Endothelial cell of umbilical vein (primary cell): ENCODE data around the gene NCKAP5. TPM values are rescaled to one million over a fixed set of nuclear protein-coding genes. Genes with fewer than 3 reads are reported as not detected.

Source experiments
- BruUV-seq: library from RNA; stranded (reverse); fragments of 400-500 nt; replicated peaks from 2 replicates; lab custom pipeline; 2021; lab: Mats Ljungman, UMichigan
- CTCF ChIA-PET: fragments of 300-600, 350-600 bp; sonication (Branson Sonifier 250); formaldehyde crosslinking; loops from one replicate; lab custom pipeline; 2021; ENCODE audit warnings: antibody characterized with exemption, inconsistent platforms; lab: Charles Lee
- POLR2A ChIA-PET: fragments of 300-600, 350-600 bp; sonication (Branson Sonifier 250); formaldehyde crosslinking; loops from one replicate; lab custom pipeline; 2021; ENCODE audit warnings: antibody characterized with exemption, inconsistent platforms; lab: Charles Lee
- DNase-seq: peaks from one replicate; pipeline ENCODE4 v3.0.0-alpha.2; 2011; ENCODE audit warnings: low read depth, low spot score
- FAIRE-seq: peaks from 2 replicates; lab custom pipeline; 2011; peaks lifted over from hg19 to GRCh38; lab: Jason Lieb, UNC
- H2AFZ ChIP-seq: 2 replicates; pipeline ENCODE4 v1.6.0; 2012; ENCODE audit warnings: low read depth, low read length, control low read depth, inconsistent platforms
- H3K27ac ChIP-seq: 2 replicates; pipeline ENCODE4 v1.5.1; 2011; ENCODE audit warnings: low read depth, mild to moderate bottlenecking, control low read depth, low read length, moderate library complexity; ENCODE audit not compliant: insufficient read depth
- H3K27me3 ChIP-seq, 2 experiments: 2 replicates each; pipeline versions ENCODE4 v1.6.0 to v1.6.1; 2011; ENCODE audit warnings: low read length in 2 of 2, mixed read lengths in 1 of 2; ENCODE audit not compliant: control insufficient read depth in 2 of 2, insufficient read depth in 2 of 2
- H3K36me3 ChIP-seq, 2 experiments: 2 replicates in 1 of 2; 3 replicates in 1 of 2; pipeline ENCODE4 v1.5.1; 2011; ENCODE audit warnings: low read length in 2 of 2, mild to moderate bottlenecking in 1 of 2, moderate library complexity in 1 of 2; ENCODE audit not compliant: control insufficient read depth in 2 of 2, insufficient read depth in 2 of 2; ENCODE audit errors: extremely low read depth in 1 of 2
- H3K4me1 ChIP-seq: 3 replicates; pipeline ENCODE4 v1.5.1; 2011; ENCODE audit warnings: mild to moderate bottlenecking, low read length; ENCODE audit not compliant: control insufficient read depth, insufficient read depth; ENCODE audit errors: extremely low read depth
- H3K4me2 ChIP-seq: 2 replicates; pipeline ENCODE4 v1.6.1; 2011; ENCODE audit warnings: low read length, control low read depth, mixed read lengths; ENCODE audit not compliant: insufficient read depth
- H3K4me3 ChIP-seq, 3 experiments: fragments of 200-600 bp in 1 of 3; sonication (generic), shearing (Covaris generic) in 1 of 3; replicated peaks in 1 of 3; 2 replicates each; pipeline ENCODE4 v1.5.1; 2011 to 2016; ENCODE audit warnings: control low read depth in 3 of 3, low read length in 3 of 3, mild to moderate bottlenecking in 2 of 3, inconsistent platforms in 1 of 3, low read depth in 1 of 3, moderate library complexity in 1 of 3; ENCODE audit not compliant: insufficient read depth in 1 of 3
- H3K79me2 ChIP-seq: 2 replicates; pipeline ENCODE4 v1.6.0; 2012; ENCODE audit warnings: low read length, inconsistent platforms; ENCODE audit not compliant: control insufficient read depth, insufficient read depth
- H3K9ac ChIP-seq: replicated peaks from 2 replicates; pipeline ENCODE3; 2011; ENCODE audit warnings: low read length, control low read depth; ENCODE audit not compliant: insufficient read depth; ENCODE audit errors: extremely low read depth
- H3K9me1 ChIP-seq: replicated peaks from 3 replicates; pipeline ENCODE4 v1.6.0; 2011; ENCODE audit warnings: mild to moderate bottlenecking, low read length; ENCODE audit not compliant: control insufficient read depth, insufficient read depth; ENCODE audit errors: extremely low read depth
- H3K9me3 ChIP-seq: replicated peaks from 2 replicates; pipeline ENCODE4 v1.5.1; 2012; ENCODE audit warnings: low read length, inconsistent platforms; ENCODE audit not compliant: control insufficient read depth, insufficient read depth
- H4K20me1 ChIP-seq: replicated peaks from 2 replicates; pipeline ENCODE3; 2011; ENCODE audit warnings: mild to moderate bottlenecking, low read length; ENCODE audit not compliant: control insufficient read depth, insufficient read depth; ENCODE audit errors: extremely low read depth
- CTCF ChIP-seq, 2 donors: IDR thresholded peaks; 1 replicate in 1 of 2; 2 replicates in 1 of 2; pipeline ENCODE4 v1.5.1; 2011; ENCODE audit warnings: low read length in 2 of 2, mild to moderate bottlenecking in 2 of 2, moderate library complexity in 2 of 2, control low read depth in 1 of 2, inconsistent platforms in 1 of 2, low read depth in 1 of 2; ENCODE audit not compliant: insufficient read depth in 1 of 2; ENCODE audit errors: extremely low read depth in 1 of 2
- EZH2 ChIP-seq: IDR thresholded peaks from 2 replicates; pipeline ENCODE4 v1.6.1; 2012; ENCODE audit warnings: borderline replicate concordance, low read depth, mild to moderate bottlenecking, moderate library complexity, low read length, inconsistent platforms; ENCODE audit not compliant: severe bottlenecking
- FOS ChIP-seq: IDR thresholded peaks from 2 replicates; pipeline ENCODE4 v1.6.1; 2011; ENCODE audit warnings: mild to moderate bottlenecking, low read length, moderate library complexity, borderline replicate concordance; ENCODE audit not compliant: insufficient read depth
- GATA2 ChIP-seq: IDR thresholded peaks from 2 replicates; pipeline ENCODE4 v1.7.0; 2011; ENCODE audit warnings: low read depth, mild to moderate bottlenecking, moderate library complexity, mixed read lengths, low read length; ENCODE audit not compliant: insufficient read length, insufficient read depth
- JUN ChIP-seq: IDR thresholded peaks from 2 replicates; pipeline ENCODE4 v1.6.1; 2011; ENCODE audit warnings: borderline replicate concordance, low read depth; ENCODE audit not compliant: insufficient read length, insufficient read depth
- MAX ChIP-seq: IDR thresholded peaks from 2 replicates; pipeline ENCODE4 v1.6.1; 2011; ENCODE audit not compliant: insufficient read depth, insufficient read length
- MYC ChIP-seq: IDR thresholded peaks from one replicate; pipeline ENCODE4 v1.6.1; 2011; ENCODE audit warnings: mild to moderate bottlenecking, low read depth, low read length
- POLR2A ChIP-seq: IDR thresholded peaks from 2 replicates; pipeline ENCODE4 v1.6.1; 2012; ENCODE audit warnings: low read depth, mild to moderate bottlenecking, control low read depth, low read length
- POLR2AphosphoS5 ChIP-seq: IDR thresholded peaks from 2 replicates; pipeline ENCODE4 v1.6.1; 2012; ENCODE audit warnings: low read depth, mild to moderate bottlenecking, control low read depth, low read length, moderate library complexity; ENCODE audit not compliant: insufficient read depth
- dilution Hi-C: fragments of 300-500 bp; cut with MboI; formaldehyde crosslinking; loops from one replicate; pipeline ENCODE4 v1.15.0; 2019; ENCODE audit warnings: low sequenced_read_pairs; ENCODE audit not compliant: extremely low pct_ligation_motif_present
- intact Hi-C: fragments of 100-400 bp; cut with micrococcal nuclease; formaldehyde crosslinking; loops from one replicate; pipeline ENCODE4 v1.10.0; 2022
- polyA plus RNA-seq, 4 experiments: library from polyadenylated mRNA; depleted of rRNA in 3 of 4; stranded (reverse) in 3 of 4; unstranded in 1 of 4; fragments of >200 nt; gene quantifications; 2 replicates each; pipeline versions ENCODE4 v1.2.1 to v1.2.3, GENCODE V29; 2011 to 2012; ENCODE audit warnings: missing spikeins in 1 of 4
- total RNA-seq: library from RNA; stranded (reverse); gene quantifications from 2 replicates; pipeline ENCODE4 v1.2.3, GENCODE V29; 2021

The NCKAP5 gene
- total and polyA plus RNA-seq, 2 donors (not counting 3 experiments of a cell fraction or from before 2014, with no cell fraction given): 0.47 to 3.3 TPM

GRCh38 chr2:132782176-132782783 is 786.0 kb downstream of the NCKAP5 start:
- dilution Hi-C loops: no loop called here
- Histone ChIP-seq H3K79me2 (no peaks in the 10 kb centered on the region), H3K27ac (no peak overlapping the region), H3K4me2 (no peak overlapping the region), H3K9ac (no peak overlapping the region), H3K4me1 (no peaks in the 10 kb centered on the region), H4K20me1 (no peaks in the 10 kb centered on the region), H3K36me3 (no peaks in the 10 kb centered on the region), H3K9me3 (no peaks in the 10 kb centered on the region), H2AFZ (no peak overlapping the region), H3K27me3 (no peaks in the 10 kb centered on the region), H3K9me1 (no peaks in the 10 kb centered on the region), H3K4me3 (no peak overlapping the region)
- no peak for DNase-seq
- no TSS peak for BruUV-seq
- no peak for FAIRE-seq
- ChIA-PET CTCF (no interaction called here), POLR2A (no interaction called here)
- TF ChIP-seq CTCF (IDR thresholded peaks at IDR 0.05; ENCODE audit: extremely low read depth in 1 of 2, insufficient read depth in 1 of 2, low read depth in 1 of 2, low read length in 2 of 2): no peak
- no peak for TF ChIP-seq FOS
- no peak for TF ChIP-seq POLR2A
- TF ChIP-seq GATA2: no peak
- TF ChIP-seq MYC: no peak
- TF ChIP-seq MAX: no peak
- no peak for TF ChIP-seq JUN
- TF ChIP-seq EZH2: no peak
- TF ChIP-seq POLR2AphosphoS5: no peak
- intact Hi-C loops: no loop called here
